ENCODE data around the gene PDZD4. TPM values are rescaled to one million over a fixed set of nuclear protein-coding genes. Genes with fewer than 3 reads are reported as not detected.

The PDZD4 gene
- total RNA-seq, 8 experiments from 2014 or later = 0.09 to 103 (median 57.4) TPM

GRCh38 chrX:153765138-153766079 is 64.9 kb downstream of the PDZD4 start:
- peaks cover 30 to 34% of the 10 kb centered on the region in 2 donors for H3K4me1 ChIP-seq (replicated peaks in 1 of 2)
- peak overlapping the region; percentile 66 to 96 for H3K27ac ChIP-seq
- WGBS, 10 experiments = 59% methylated on average over 5 of the region's 27 CpGs; no CpG with 5 or more reads in 9 of the 10 experiments
- in situ Hi-C loops (cut with MboI; ENCODE audit: low pct_unique_long_range_greater_than_20kb in 2 of 9, low sequenced_read_pairs in 9 of 9, unreplicated experiment in 9 of 9) = no loop called here
- peak overlapping the region in 3 of 5 donors; percentile 18 to 32 (median 28) for H3K4me3 ChIP-seq
- ATAC-seq (replicated peaks in 6 of 8) = peak in 6 of 8 experiments; percentile 17 to 54 (median 34)

- in situ Hi-C loops (cut with MboI; ENCODE audit: low pct_unique_long_range_greater_than_20kb in 2 of 9, low sequenced_read_pairs in 9 of 9, unreplicated experiment in 9 of 9) = no loop called here
- peaks cover 30 to 34% of the 10 kb centered on the region in 2 donors for H3K4me1 ChIP-seq (replicated peaks in 1 of 2)
- H3K27ac ChIP-seq = peak overlapping the region; percentile 66 to 96
- no CpG with 5 or more reads among the region's 7 CpGs for WGBS, 10 experiments
- ATAC-seq (replicated peaks in 6 of 8) = no peak
- peak overlapping the region in 1 of 5 donors; percentile 32 for H3K4me3 ChIP-seq
Measured at GRCh38 chrX:153764786-153765137, 65.6 kb downstream of the PDZD4 start.

DNA sequence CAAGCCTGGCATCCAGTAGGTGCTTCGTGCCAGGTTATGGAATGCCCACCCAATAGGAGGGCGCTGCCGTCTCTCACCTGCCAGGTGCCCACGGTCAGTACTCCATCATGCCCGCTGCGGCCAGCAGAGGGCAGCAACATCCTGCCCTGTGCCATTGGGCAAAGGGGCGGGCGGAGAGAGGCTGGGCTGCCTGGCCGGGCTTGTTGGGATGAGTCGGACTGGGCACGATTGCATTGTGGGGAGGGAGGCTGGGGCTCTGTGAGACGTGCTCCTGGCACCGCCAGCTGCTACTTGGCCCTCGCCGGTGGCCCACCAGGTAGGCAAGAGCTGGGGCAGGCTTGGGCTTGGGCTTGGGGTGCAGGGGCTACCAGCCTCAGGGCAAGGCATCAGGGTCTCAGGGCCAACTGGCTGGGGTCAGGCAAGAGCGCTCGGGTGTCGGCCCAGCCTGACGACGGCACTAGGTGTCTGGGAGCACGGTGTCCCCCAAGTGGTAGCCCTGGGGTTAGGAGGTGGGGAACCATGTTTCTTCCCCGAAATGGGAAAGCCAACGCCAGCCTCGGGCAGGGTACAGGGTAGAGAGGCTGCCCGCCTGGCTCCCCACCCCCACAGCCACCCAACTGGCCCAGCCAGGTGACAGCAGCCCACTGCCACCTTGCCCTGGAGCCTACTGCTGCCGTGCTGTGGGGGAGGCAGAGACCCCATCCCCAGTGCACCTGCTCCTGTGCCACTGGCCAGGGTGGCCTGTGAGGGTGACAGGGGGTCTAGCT is 66.2 kb downstream of the PDZD4 start, which contains the start of gene PLXNB3:
PLXNB3 (plus strand) TSS at position 261 of the 767 bp plus-strand sequence. CDS start 1,287 bp downstream, outside the sequence.
- ATAC-seq (replicated peaks in 6 of 8) = peak in 5 of 8 experiments; percentile 2 to 96 (median 49)
- no CpG with 5 or more reads among the region's 26 CpGs for WGBS, 10 experiments
- in situ Hi-C loops (cut with MboI; ENCODE audit: low pct_unique_long_range_greater_than_20kb in 2 of 9, low sequenced_read_pairs in 9 of 9, unreplicated experiment in 9 of 9) = no loop called here
- H3K4me1 ChIP-seq (replicated peaks in 1 of 2) = peaks cover 30 to 34% of the 10 kb centered on the region in 2 donors
- H3K27ac ChIP-seq = peak within 1 kb of the TSS; percentile 66 to 96
- H3K4me3 ChIP-seq = peak within 1 kb of the TSS in 1 of 5 donors; percentile 32

DNA sequence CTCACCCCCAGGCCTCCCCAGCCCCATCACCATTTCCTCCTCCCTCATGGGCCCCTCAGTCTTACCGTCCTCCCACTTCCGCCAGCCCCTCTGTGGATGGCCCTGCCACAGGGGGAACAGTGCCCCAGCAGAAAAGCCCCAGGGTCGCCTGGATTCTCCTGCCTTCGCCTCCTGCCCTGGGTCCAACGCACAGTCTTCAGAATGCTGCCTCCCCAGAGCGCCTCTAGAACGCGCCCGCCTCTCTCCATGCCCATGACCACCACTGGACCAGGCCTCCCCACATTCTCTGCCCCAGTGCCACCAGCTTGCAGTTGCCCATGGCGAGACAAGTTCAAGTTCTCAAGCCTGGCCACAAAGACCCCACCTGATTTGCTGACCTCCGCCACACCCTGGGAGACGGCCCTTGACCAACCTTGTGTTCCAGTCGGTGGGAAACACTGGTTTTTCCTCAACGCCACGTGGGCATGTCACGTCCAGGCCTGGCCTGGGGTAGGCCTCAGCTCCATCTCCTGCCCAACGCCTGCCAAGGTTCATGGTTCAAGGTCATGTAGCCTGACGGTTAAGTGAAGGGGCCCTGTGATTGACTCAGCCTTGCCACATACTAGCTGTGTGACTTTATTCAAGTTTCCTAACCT is 66.9 kb downstream of the PDZD4 start:
- Histone ChIP-seq H3K4me3 (no peak overlapping the region), H3K27ac (no peak overlapping the region), H3K4me1 (replicated peaks in 1 of 2) (peaks cover 30 to 34% of the 10 kb centered on the region in 2 donors)
- WGBS, 10 experiments = 77 to 80% methylated on average over 1 to 9 of the region's 18 CpGs; no CpG with 5 or more reads in 8 of the 10 experiments
- in situ Hi-C loops (cut with MboI; ENCODE audit: low pct_unique_long_range_greater_than_20kb in 2 of 9, low sequenced_read_pairs in 9 of 9, unreplicated experiment in 9 of 9) = no loop called here
- ATAC-seq (replicated peaks in 6 of 8) = no peak

DNA sequence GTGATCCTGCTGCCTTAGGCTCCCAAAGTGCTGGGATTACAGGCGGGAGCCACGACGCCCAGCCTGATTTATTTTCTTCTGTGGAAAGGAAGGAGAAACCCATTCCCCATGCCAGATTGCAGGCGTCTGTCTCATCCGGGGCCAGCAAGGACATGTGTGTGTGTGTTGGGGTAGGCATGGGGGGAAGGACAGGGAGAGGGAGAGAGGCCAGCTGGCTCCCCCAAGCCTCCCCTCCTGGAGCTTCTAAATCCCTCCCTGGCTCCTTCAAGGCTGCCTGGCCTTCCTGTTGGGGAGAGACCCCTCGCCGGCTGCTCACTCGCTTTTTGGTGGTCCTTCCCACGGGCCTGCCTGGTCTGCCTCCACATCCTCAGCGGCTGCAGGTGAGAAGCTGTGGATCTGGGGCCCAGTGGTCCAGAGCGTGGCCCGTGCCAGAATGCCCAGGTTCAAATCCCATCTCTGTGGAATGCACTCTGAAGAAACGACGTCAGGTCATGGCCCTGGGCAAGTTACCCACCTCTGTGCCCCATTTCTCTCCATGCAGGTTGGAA is 67.6 kb downstream of the PDZD4 start:
- WGBS, 10 experiments = 94% methylated on average over 3 of the region's 14 CpGs; no CpG with 5 or more reads in 9 of the 10 experiments
- no peak for ATAC-seq (replicated peaks in 6 of 8)
- Histone ChIP-seq H3K27ac (no peak overlapping the region), H3K4me1 (replicated peaks in 1 of 2) (peaks cover 30 to 34% of the 10 kb centered on the region in 2 donors), H3K4me3 (no peak overlapping the region)
- in situ Hi-C loops (cut with MboI; ENCODE audit: low pct_unique_long_range_greater_than_20kb in 2 of 9, low sequenced_read_pairs in 9 of 9, unreplicated experiment in 9 of 9) = no loop called here

DNA sequence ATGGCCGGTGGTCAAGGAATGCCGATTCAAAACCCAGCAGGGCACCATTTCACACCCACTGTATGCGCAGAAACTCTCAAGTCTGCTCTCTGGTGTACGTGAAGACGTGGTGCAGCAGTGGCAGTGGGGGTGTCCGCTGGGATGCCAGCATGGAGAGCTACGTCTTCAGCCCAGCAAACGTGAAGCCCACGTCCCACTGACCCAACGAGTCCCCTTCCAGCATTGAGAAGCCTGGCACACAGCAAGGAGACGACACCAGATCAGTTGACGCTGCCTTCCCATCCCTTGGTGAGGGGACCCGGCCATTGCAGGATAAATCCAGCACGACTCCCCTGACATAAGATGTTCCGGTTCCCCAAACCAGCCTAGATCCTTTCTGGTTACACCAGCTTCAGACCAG is 68.5 kb downstream of the PDZD4 start:
- no peak overlapping the region for H3K4me3 ChIP-seq
- WGBS, 10 experiments = 42% methylated on average over 7 of the region's 15 CpGs; no CpG with 5 or more reads in 9 of the 10 experiments
- in situ Hi-C loops (cut with MboI; ENCODE audit: low pct_unique_long_range_greater_than_20kb in 2 of 9, low sequenced_read_pairs in 9 of 9, unreplicated experiment in 9 of 9) = no loop called here
- no peak for ATAC-seq (replicated peaks in 6 of 8)
- H3K27ac ChIP-seq = no peak overlapping the region
- peaks cover 28 to 30% of the 10 kb centered on the region in 2 donors for H3K4me1 ChIP-seq (replicated peaks in 1 of 2)

DNA sequence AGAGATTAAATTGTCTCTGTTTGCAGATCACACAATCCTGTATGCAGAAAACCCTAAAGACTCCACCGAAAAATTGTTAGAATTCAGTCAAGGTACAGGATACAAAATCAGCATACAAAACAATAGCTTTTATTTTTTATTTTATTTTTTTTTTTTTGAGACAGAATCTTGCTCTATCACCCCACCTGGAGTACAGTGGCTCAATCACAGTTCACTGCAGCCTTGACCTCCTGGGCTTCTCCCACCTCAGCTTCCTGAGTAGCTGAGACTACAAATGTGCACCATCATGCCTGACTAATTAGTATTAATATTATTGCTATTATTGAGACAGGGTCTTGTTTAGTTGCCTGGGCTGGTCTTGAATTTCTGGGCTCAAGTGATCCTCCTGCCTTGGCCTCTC is 75.2 kb downstream of the PDZD4 start:
- 60 to 71% methylated on average over 1 of the region's 1 CpG; no CpG with 5 or more reads in 8 of the 10 experiments for WGBS, 10 experiments
- Histone ChIP-seq H3K4me3 (no peak overlapping the region), H3K4me1 (replicated peaks in 1 of 2) (peaks cover 3 to 6% of the 10 kb centered on the region in 2 donors), H3K27ac (no peak overlapping the region)
- no peak for ATAC-seq (replicated peaks in 6 of 8)
- in situ Hi-C loops (cut with MboI; ENCODE audit: low pct_unique_long_range_greater_than_20kb in 2 of 9, low sequenced_read_pairs in 9 of 9, unreplicated experiment in 9 of 9) = no loop called here

Other genes with a start within 250 kb of the PDZD4 start
- 10 to 100 TPM; 11.2 to 18.8 (median 14.6) TPM for gene CCNQ, start 231.4 kb downstream of the PDZD4 start, total RNA-seq
- 1 to 10 TPM in 2 of 8 experiments, under 1 TPM in 5, not detected in 1; 0.43 to 2.1 (median 0.77) TPM for gene DUSP9, start 183.3 kb downstream of the PDZD4 start, total RNA-seq
- gene PNCK, start 156.7 kb downstream of the PDZD4 start, total RNA-seq = 10 to 100 TPM in 4 of 8 experiments, 1 to 10 TPM in 3, under 1 TPM in 1; 0.61 to 30.3 (median 10.6) TPM
- gene SLC6A8, start 142.6 kb downstream of the PDZD4 start, total RNA-seq = 10 to 100 TPM in 7 of 8 experiments, 1 to 10 TPM in 1; 8.9 to 55.9 (median 38.7) TPM
- gene BCAP31, start 106.2 kb downstream of the PDZD4 start, total RNA-seq = 100 to 1,000 TPM in 3 of 8 experiments, 10 to 100 TPM in 5; 70.0 to 239 (median 86.4) TPM
- 1 to 10 TPM; 3.4 to 6.8 (median 3.6) TPM for gene ABCD1, start 105.7 kb downstream of the PDZD4 start, total RNA-seq
- 1 to 10 TPM in 4 of 8 experiments, under 1 TPM in 4; 0.62 to 4.3 (median 1.2) TPM for gene PLXNB3, start 66.3 kb downstream of the PDZD4 start, total RNA-seq
- gene SRPK3, start 49.5 kb downstream of the PDZD4 start, total RNA-seq = 1 to 10 TPM in 4 of 8 experiments, under 1 TPM in 4; 0.51 to 5.0 (median 0.93) TPM
- gene IDH3G, start 36.2 kb downstream of the PDZD4 start, total RNA-seq = 10 to 100 TPM; 32.2 to 69.3 (median 42.6) TPM
- 100 to 1,000 TPM; 327 to 910 (median 415) TPM for gene SSR4, start 35.9 kb downstream of the PDZD4 start, total RNA-seq
- 100 to 1,000 TPM in 4 of 8 experiments, 10 to 100 TPM in 1, 1 to 10 TPM in 2, under 1 TPM in 1; 0.87 to 147 (median 96.4) TPM for gene L1CAM, start 55.6 kb upstream of the PDZD4 start, total RNA-seq
- 1 to 10 TPM in 1 of 8 experiments, under 1 TPM in 4, not detected in 3; 0.11 to 1.4 (median 0.19) TPM for gene AVPR2, start 74.1 kb upstream of the PDZD4 start, total RNA-seq
- gene ARHGAP4, start 95.7 kb upstream of the PDZD4 start, total RNA-seq = 10 to 100 TPM in 1 of 8 experiments, 1 to 10 TPM in 6, not detected in 1; 1.6 to 21.7 (median 2.9) TPM
- 100 to 1,000 TPM in 2 of 8 experiments, 10 to 100 TPM in 6; 48.3 to 121 (median 71.4) TPM for gene NAA10, start 104.5 kb upstream of the PDZD4 start, total RNA-seq
- 10 to 100 TPM in 5 of 8 experiments, 1 to 10 TPM in 3; 5.3 to 46.7 (median 10.6) TPM for gene RENBP, start 114.1 kb upstream of the PDZD4 start, total RNA-seq
- gene HCFC1, start 141.3 kb upstream of the PDZD4 start, total RNA-seq = 10 to 100 TPM; 11.8 to 52.2 (median 21.4) TPM
- 1 to 10 TPM; 2.7 to 9.5 (median 4.7) TPM for gene TMEM187, start 142.2 kb upstream of the PDZD4 start, total RNA-seq
- gene IRAK1, start 189.4 kb upstream of the PDZD4 start, total RNA-seq = 10 to 100 TPM in 7 of 8 experiments, 1 to 10 TPM in 1; 2.7 to 52.9 (median 21.7) TPM

All from motor neuron (in vitro differentiated cells).